A549 (cell line): ENCODE data around the gene TMEM61. TPM values are rescaled to one million over a fixed set of nuclear protein-coding genes. Genes with fewer than 3 reads are reported as not detected.
A peak's percentile ranks its signal among the peaks of the same experiment; 100 is the strongest.

Source experiments
- ATAC-seq, 2 experiments: fragments of 200-7000 bp in 1 of 2; fragments of >200 bp in 1 of 2; cut with Nextera tagmentation in 1 of 2; cut with Tn5 transposase in 1 of 2; 3 replicates each; pipeline versions ENCODE4 v1.8.0 to v1.9.1; 2018 to 2020; ENCODE audit warnings: mild to moderate bottlenecking in 1 of 2, moderate library complexity in 1 of 2
- CTCF ChIA-PET: fragments of 300-600 bp; sonication (Branson Sonifier 250); formaldehyde crosslinking; extraction: SDS; loops from one replicate; lab custom pipeline; 2021; ENCODE audit warnings: antibody characterized with exemption, inconsistent platforms; lab: Yijun Ruan, JAX
- POLR2A ChIA-PET: fragments of 350-600 bp; formaldehyde crosslinking; extraction: SDS; loops from one replicate; lab custom pipeline; 2021; ENCODE audit warnings: antibody characterized with exemption, inconsistent platforms; lab: Yijun Ruan, JAX
- DNase-seq, 2 experiments: peaks; one replicate each; pipeline versions ENCODE4 v3.0.0 to v3.0.0-alpha.2; 2011 to 2016; ENCODE audit warnings: low read depth in 1 of 2, low spot score in 1 of 2
- FAIRE-seq: peaks from 2 replicates; lab custom pipeline; 2011; peaks lifted over from hg19 to GRCh38; lab: Jason Lieb, UNC
- H3K27ac ChIP-seq, 2 experiments: fragments of >200 bp; sonication (Bioruptor Twin); formaldehyde crosslinking; 3 replicates each; pipeline ENCODE4 v1.5.1; 2016 to 2017
- H3K4me1 ChIP-seq: fragments of >200 bp; sonication (Bioruptor Twin); formaldehyde crosslinking; 3 replicates; pipeline ENCODE4 v1.6.1; 2016
- H3K4me2 ChIP-seq: fragments of >200 bp; sonication (Bioruptor Twin); formaldehyde crosslinking; 3 replicates; pipeline ENCODE4 v1.6.1; 2016
- H3K4me3 ChIP-seq: fragments of >200 bp; sonication (Bioruptor Twin); formaldehyde crosslinking; 3 replicates; pipeline ENCODE4 v1.5.1; 2016
- H3K9me3 ChIP-seq: fragments of >200 bp; sonication (Bioruptor Twin); formaldehyde crosslinking; 3 replicates; pipeline ENCODE4 v1.6.1; 2016
- ATOH8 ChIP-seq: fragments of 250-450 bp; sonication (Bioruptor Pico); IDR thresholded peaks from 2 replicates; pipeline ENCODE4 v1.5.0; 2020; ENCODE audit warnings: low read depth, mild to moderate bottlenecking, moderate library complexity
- BCL3 ChIP-seq: fragments of >200 bp; sonication (Bioruptor Twin); formaldehyde crosslinking; IDR thresholded peaks from 3 replicates; pipeline ENCODE4 v1.6.1; 2016
- CBX2 ChIP-seq: fragments of 200-600 bp; sonication (generic); IDR thresholded peaks from 2 replicates; pipeline ENCODE4 v1.6.1; 2016; ENCODE audit warnings: low read depth, mild to moderate bottlenecking, borderline replicate concordance
- CBX8 ChIP-seq: fragments of 200-600 bp; sonication (generic); IDR thresholded peaks from 2 replicates; pipeline ENCODE4 v1.6.1; 2016
- CTCF ChIP-seq: fragments of >200 bp; sonication (Bioruptor Twin); formaldehyde crosslinking; IDR thresholded peaks from 3 replicates; pipeline ENCODE4 v1.5.1; 2016
- E2F6 ChIP-seq: IDR thresholded peaks from 2 replicates; pipeline ENCODE4 v1.6.1; 2012; ENCODE audit warnings: low read depth, borderline replicate concordance
- EHF ChIP-seq: fragments of 250-450 bp; sonication (Bioruptor Pico); IDR thresholded peaks from 2 replicates; pipeline ENCODE4 v1.5.0; 2020; ENCODE audit warnings: mild to moderate bottlenecking
- EHMT2 ChIP-seq: fragments of 200-600 bp; sonication (generic); IDR thresholded peaks from 2 replicates; pipeline ENCODE4 v1.6.1; 2016; ENCODE audit warnings: antibody characterized with exemption, low read depth, mild to moderate bottlenecking, moderate library complexity
- ESRRA ChIP-seq: fragments of 150-350 bp; IDR thresholded peaks from 2 replicates; pipeline ENCODE4 v1.6.1; 2014; ENCODE audit warnings: mild to moderate bottlenecking, low read length, borderline replicate concordance
- GATA3 ChIP-seq: IDR thresholded peaks from 2 replicates; pipeline ENCODE4 v1.6.1; 2012; ENCODE audit warnings: borderline replicate concordance
- JUNB ChIP-seq: fragments of >200 bp; sonication (Bioruptor Twin); formaldehyde crosslinking; IDR thresholded peaks from 2 replicates; pipeline ENCODE4 v1.6.1; 2016
- KDM1A ChIP-seq: fragments of 200-600 bp; sonication (generic); IDR thresholded peaks from 2 replicates; pipeline ENCODE4 v1.6.1; 2016; ENCODE audit warnings: low read depth, mild to moderate bottlenecking
- MAFK ChIP-seq: fragments of 450-650 bp; IDR thresholded peaks from 2 replicates; pipeline ENCODE4 v1.6.1; 2014; ENCODE audit not compliant: partially characterized antibody
- MAX ChIP-seq: IDR thresholded peaks from 2 replicates; pipeline ENCODE4 v1.6.1; 2012
- MAZ ChIP-seq: fragments of 150-350 bp; IDR thresholded peaks from 2 replicates; pipeline ENCODE4 v1.6.1; 2014; ENCODE audit warnings: antibody characterized with exemption, low read depth, low read length, borderline replicate concordance
- NFE2L2 ChIP-seq: fragments of 150-350 bp; conservative IDR thresholded peaks from 2 replicates; pipeline ENCODE4 v1.6.1; 2014; ENCODE audit warnings: low read length
- PHF8 ChIP-seq: fragments of 200-600 bp; sonication (generic); IDR thresholded peaks from 2 replicates; pipeline ENCODE4 v1.6.1; 2016; ENCODE audit warnings: low read depth, mild to moderate bottlenecking, antibody characterized with exemption, moderate library complexity, borderline replicate concordance
- POLR2AphosphoS2 ChIP-seq: conservative IDR thresholded peaks from 2 replicates; pipeline ENCODE4 v1.6.1; 2012; ENCODE audit warnings: low read length, improper control_type of control experiment, inconsistent platforms
- RAD21 ChIP-seq, 2 experiments: fragments of >200 bp in 1 of 2; sonication (Bioruptor Twin) in 1 of 2; formaldehyde crosslinking in 1 of 2; IDR thresholded peaks in 1 of 2; conservative IDR thresholded peaks in 1 of 2; 2 replicates in 1 of 2; 3 replicates in 1 of 2; pipeline ENCODE4 v1.6.1; 2012 to 2018; ENCODE audit warnings: inconsistent platforms in 1 of 2
- RCOR1 ChIP-seq: fragments of 150-350 bp; IDR thresholded peaks from 2 replicates; pipeline ENCODE4 v1.6.1; 2014; ENCODE audit warnings: antibody characterized with exemption, low read length, low read depth
- SMC3 ChIP-seq: fragments of >200 bp; sonication (Bioruptor Twin); formaldehyde crosslinking; IDR thresholded peaks from 3 replicates; pipeline ENCODE4 v1.6.1; 2018; ENCODE audit warnings: inconsistent platforms
- SREBF2 ChIP-seq: fragments of 450-650 bp; IDR thresholded peaks from 2 replicates; pipeline ENCODE4 v1.6.1; 2014; ENCODE audit warnings: mild to moderate bottlenecking, moderate library complexity
- TFCP2L1 ChIP-seq: fragments of 250-450 bp; sonication (Bioruptor Pico); IDR thresholded peaks from 2 replicates; pipeline ENCODE4 v1.5.0; 2021; ENCODE audit warnings: mild to moderate bottlenecking
- ZSCAN20 ChIP-seq: fragments of 250-450 bp; sonication (Bioruptor Pico); IDR thresholded peaks from 2 replicates; pipeline ENCODE4 v1.8.0; 2022; ENCODE audit warnings: mild to moderate bottlenecking, moderate library complexity
- WGBS: methylation state at CpG from one replicate; pipeline ENCODE4 v1.1.6; 2017; ENCODE audit errors: missing lambda C conversion rate; 5-methylcytosine and 5-hydroxymethylcytosine counted together
- polyA plus RNA-seq, 4 experiments: library from polyadenylated mRNA; depleted of rRNA in 3 of 4; stranded (reverse); fragments of >200 nt; fragmentation: RNase III in 1 of 4; extraction: RNeasy Plus Mini Kit Qiagen cat#74134 plus additional on column Dnase treatment in 1 of 4; gene quantifications; 2 replicates in 3 of 4; 3 replicates in 1 of 4; pipeline ENCODE4 v1.2.3, GENCODE V29; 2011 to 2017

The TMEM61 gene
- polyA plus RNA-seq, 2 of the 4 experiments (the other 2 are of a cell fraction), result 0.06 to 0.10 TPM

- no peak overlapping the region for H3K4me2 ChIP-seq
- H3K9me3 ChIP-seq, result no peaks in the 10 kb centered on the region
- ATAC-seq, result no peak
- no peak for FAIRE-seq
- DNase-seq, result no peak
- CTCF ChIA-PET, result interaction anchor here (0.6 to 20.8 kb wide), 14 partner anchors 9 to 241 kb away, joined by 3 to 451 read pairs (median 8); no protein-coding TSS in a partner anchor
- 72% methylated on average over 12 of the region's 12 CpGs for WGBS
- no peak overlapping the region for H3K27ac ChIP-seq
- 0 out of 3 replicates have a peak, but pooled peaks cover 4% of the 10 kb centered on the region for H3K4me1 ChIP-seq
- H3K4me3 ChIP-seq, result no peak overlapping the region
- POLR2A ChIA-PET, result no interaction called here
- TF ChIP-seq EHF (no peak), KDM1A (no peak), ZSCAN20 (CRISPR knock-in tag) (no peak), NFE2L2 (no peak), BCL3 (no peak), JUNB (no peak), CBX8 (no peak)
Observed at GRCh38 chr1:54995013-54995760, 14.8 kb downstream of the TMEM61 start.

GRCh38 chr1:54995835-54996234, 15.4 kb downstream of the TMEM61 start:
- H3K4me1 ChIP-seq, result 0 out of 3 replicates have a peak, but pooled peaks cover 4% of the 10 kb centered on the region
- TF ChIP-seq RCOR1 (no peak), SREBF2 (no peak), ZSCAN20 (CRISPR knock-in tag) (no peak), ATOH8 (CRISPR knock-in tag) (no peak), CBX2 (no peak), GATA3 (no peak), ESRRA (no peak), MAFK (no peak), PHF8 (no peak), POLR2AphosphoS2 (no peak)
- TF ChIP-seq, all 56 proteins: peak for 0
- ATAC-seq (no peak), FAIRE-seq (no peak), DNase-seq (no peak)
- ChIA-PET CTCF (interaction anchor here (0.6 to 20.8 kb wide), 25 partner anchors 10 to 1825 kb away, joined by 3 to 451 read pairs (median 5); no protein-coding TSS in a partner anchor), POLR2A (interaction anchor here (1.4 kb wide), 1 partner anchor 45 kb away, joined by 7 read pairs; no protein-coding TSS in a partner anchor)
- H3K27ac ChIP-seq, result no peak overlapping the region
- H3K9me3 ChIP-seq, result no peaks in the 10 kb centered on the region
- H3K4me3 ChIP-seq, result no peak overlapping the region
- 85% methylated on average over 9 of the region's 9 CpGs for WGBS
- peak overlapping the region; percentile 57 for H3K4me2 ChIP-seq

- CTCF ChIA-PET, result interaction anchor here (0.6 to 20.8 kb wide), 28 partner anchors 9 to 1825 kb away, joined by 3 to 451 read pairs (median 5); no protein-coding TSS in a partner anchor
- DNase-seq (peak; percentile 67 to 87), FAIRE-seq (no peak)
Observed at GRCh38 chr1:54996359-54996868, 16.0 kb downstream of the TMEM61 start.

More at GRCh38 chr1:54996359-54996868, 16.0 kb downstream of the TMEM61 start:
- Histone ChIP-seq H3K9me3 (no peaks in the 10 kb centered on the region), H3K4me3 (no peak overlapping the region), H3K4me1 (0 out of 3 replicates have a peak, but pooled peaks cover 4% of the 10 kb centered on the region), H3K4me2 (peak overlapping the region; percentile 57), H3K27ac (0 out of 6 replicates have a peak overlapping the region, but pooled peaks of 1 of the 2 experiments have one; percentile 50)
- peak; percentile 80 to 95; a peak in 5 of 6 replicates for ATAC-seq
- POLR2A ChIA-PET, result interaction anchor here (1.0 to 1.4 kb wide), 2 partner anchors 46 to 52 kb away, joined by 3 to 7 read pairs; no protein-coding TSS in a partner anchor
- WGBS, result 2% methylated on average over 8 of the region's 23 CpGs
- TF ChIP-seq SREBF2, result no peak
- no peak for TF ChIP-seq EHMT2
- TF ChIP-seq TFCP2L1 (CRISPR knock-in tag), result no peak
- TF ChIP-seq KDM1A, result 0 out of 2 replicates have a peak, but pooled peaks have one; percentile 48
- peak; percentile 94 for TF ChIP-seq SMC3
- peak; percentile 79 for TF ChIP-seq E2F6
- peak; percentile 71 for TF ChIP-seq MAX
- peak; percentile 87 to 92 for TF ChIP-seq RAD21 (conservative IDR thresholded peaks at IDR 0.05 in 1 of 2, IDR thresholded peaks at IDR 0.05 in 1 of 2)
- peak; percentile 69 for TF ChIP-seq CTCF
- 0 out of 2 replicates have a peak, but pooled peaks have one; percentile 48 for TF ChIP-seq MAZ
